ENCODE measurements around the gene DSP. TPM values are rescaled to one million over a fixed set of nuclear protein-coding genes. Genes with fewer than 3 reads are reported as not detected.

The DSP gene
- total and polyA plus RNA-seq, 2 of the 13 experiments (the other 11 are each of a cell fraction or from before 2014, with no cell fraction given): 89.8 to 117 TPM

DNA sequence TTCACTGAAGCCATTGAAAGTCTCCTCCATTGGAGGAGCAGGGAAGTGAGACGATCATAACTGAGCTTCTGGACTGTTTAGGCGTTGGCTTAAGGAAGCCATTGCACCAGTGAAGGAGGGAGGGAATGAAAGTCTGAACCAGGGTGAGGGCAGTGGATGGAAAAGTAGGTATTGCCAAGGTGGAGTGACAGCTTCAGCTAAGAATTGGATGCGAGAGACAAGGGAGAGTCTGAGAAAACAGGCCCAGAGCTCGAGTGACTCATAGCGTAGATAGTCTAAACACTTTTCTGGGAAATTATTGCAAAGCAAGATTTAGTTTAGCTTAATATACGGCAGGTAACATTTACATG is 4.5 kb downstream of the DSP start:
- in situ Hi-C loops (cut with HindIII; ENCODE audit: extremely low pct_ligation_motif_present, low pct_unique_long_range_greater_than_20kb) (no loop called here), intact Hi-C loops (cut with micrococcal nuclease; ENCODE audit: unreplicated experiment) (loop anchor here (10.0 kb wide), 1 partner anchor 381 kb away; no protein-coding TSS in a partner anchor)
- Histone ChIP-seq H3K9ac (ENCODE audit: insufficient read depth, low read depth, low read length) (peak overlapping the region; percentile 99), H3K27me3 (ENCODE audit: control insufficient read depth in 1 of 2, insufficient read depth in 2 of 2, low read length in 2 of 2) (peaks cover 0 to 3% of the 10 kb centered on the region in 2 experiments; a peak in 1 of 5 replicates), H3K4me3 (replicated peaks in 1 of 3; ENCODE audit: insufficient read depth in 1 of 3, low read depth in 2 of 3, low read length in 3 of 3) (peak overlapping the region; percentile 94 to 100 (median 95)), H3K4me2 (ENCODE audit: low read depth, low read length) (peak overlapping the region; percentile 97), H3K27ac (ENCODE audit: extremely low read length, insufficient read depth, low read length) (peak overlapping the region; percentile 90), H3K9me3 (ENCODE audit: low read length) (no peaks in the 10 kb centered on the region), H4K20me1 (ENCODE audit: insufficient read depth, low read length) (peaks cover 15% of the 10 kb centered on the region), H2AFZ (ENCODE audit: low read length) (no peak overlapping the region), H3K36me3 (replicated peaks in 1 of 2; ENCODE audit: control insufficient read depth in 1 of 2, insufficient read depth in 2 of 2, low read length in 2 of 2) (peaks cover 1 to 14% of the 10 kb centered on the region in 2 experiments; a peak in 3 of 5 replicates), H3K4me1 (ENCODE audit: insufficient read depth, low read length) (peaks cover 68% of the 10 kb centered on the region), H3K79me2 (ENCODE audit: insufficient read depth, low read length) (peaks cover 82% of the 10 kb centered on the region)
- 60% methylated on average over 6 of the region's 6 CpGs for WGBS (ENCODE audit: low lambda C conversion rate)
- ATAC-seq (no peak), FAIRE-seq (no peak), DNase-seq (ENCODE audit: low spot score) (no peak)
- ChIA-PET POLR2A (interaction anchor here (1.1 to 6.9 kb wide), 5 partner anchors 14 to 156 kb away, joined by 3 to 132 read pairs (median 7); partner anchors contain the start of genes CAGE1, RIOK1 and SNRNP48), CTCF (ENCODE audit: low intra/inter-chr PET ratio, low total read pairs) (no interaction called here)
- no TSS peak for BruUV-seq (replicated peaks)
- TF ChIP-seq ZNF878 (CRISPR knock-in tag; IDR thresholded peaks at IDR 0.05): 0 out of 2 replicates have a peak, but pooled peaks have one; percentile 24
- 0 out of 2 replicates have a peak, but pooled peaks have one; percentile 8 for TF ChIP-seq HMG20A (CRISPR knock-in tag; IDR thresholded peaks at IDR 0.05; ENCODE audit: borderline replicate concordance)
- no peak for TF ChIP-seq ZFP1 (CRISPR knock-in tag; IDR thresholded peaks at IDR 0.05)
- TF ChIP-seq ZNF652 (CRISPR knock-in tag; IDR thresholded peaks at IDR 0.05; ENCODE audit: borderline replicate concordance, low read depth): no peak
- no peak for TF ChIP-seq HDAC6 (IDR thresholded peaks at IDR 0.05; ENCODE audit: low read depth, low read length)
- TF ChIP-seq MAZ (IDR thresholded peaks at IDR 0.05; ENCODE audit: borderline replicate concordance, low read depth, low read length): no peak
- peak; percentile 26; the same call in 1 of the 2 replicates for TF ChIP-seq MAZ (CRISPR knock-in tag; IDR thresholded peaks at IDR 0.05; ENCODE audit: low read depth)
- TF ChIP-seq, protein P1, sequence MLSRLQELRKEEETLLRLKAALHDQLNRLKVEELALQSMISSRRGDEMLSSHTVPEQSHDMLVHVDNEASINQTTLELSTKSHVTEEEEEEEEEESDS (CRISPR knock-in tag; IDR thresholded peaks at IDR 0.05; ENCODE audit: borderline replicate concordance): no peak
- TF ChIP-seq ZNF792 (CRISPR knock-in tag; IDR thresholded peaks at IDR 0.05): 0 out of 2 replicates have a peak, but pooled peaks have one; percentile 44
- TF ChIP-seq, protein P2, sequence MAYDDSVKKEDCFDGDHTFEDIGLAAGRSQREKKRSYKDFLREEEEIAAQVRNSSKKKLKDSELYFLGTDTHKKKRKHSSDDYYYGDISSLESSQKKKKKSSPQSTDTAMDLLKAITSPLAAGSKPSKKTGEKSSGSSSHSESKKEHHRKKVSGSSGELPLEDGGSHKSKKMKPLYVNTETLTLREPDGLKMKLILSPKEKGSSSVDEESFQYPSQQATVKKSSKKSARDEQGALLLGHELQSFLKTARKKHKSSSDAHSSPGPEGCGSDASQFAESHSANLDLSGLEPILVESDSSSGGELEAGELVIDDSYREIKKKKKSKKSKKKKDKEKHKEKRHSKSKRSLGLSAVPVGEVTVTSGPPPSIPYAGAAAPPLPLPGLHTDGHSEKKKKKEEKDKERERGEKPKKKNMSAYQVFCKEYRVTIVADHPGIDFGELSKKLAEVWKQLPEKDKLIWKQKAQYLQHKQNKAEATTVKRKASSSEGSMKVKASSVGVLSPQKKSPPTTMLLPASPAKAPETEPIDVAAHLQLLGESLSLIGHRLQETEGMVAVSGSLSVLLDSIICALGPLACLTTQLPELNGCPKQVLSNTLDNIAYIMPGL (CRISPR knock-in tag; IDR thresholded peaks at IDR 0.05; ENCODE audit: borderline replicate concordance in 1 of 2, low read depth in 1 of 2): 0 out of 4 replicates have a peak, but pooled peaks of 1 of the 2 experiments have one; percentile 39
- TF ChIP-seq SNAPC4 (CRISPR knock-in tag; IDR thresholded peaks at IDR 0.05): no peak
- no peak for TF ChIP-seq ZNF451 (CRISPR knock-in tag; IDR thresholded peaks at IDR 0.05)
- 0 out of 2 replicates have a peak, but pooled peaks have one; percentile 26 for TF ChIP-seq TGIF2 (CRISPR knock-in tag; IDR thresholded peaks at IDR 0.05)
- TF ChIP-seq, protein P3, sequence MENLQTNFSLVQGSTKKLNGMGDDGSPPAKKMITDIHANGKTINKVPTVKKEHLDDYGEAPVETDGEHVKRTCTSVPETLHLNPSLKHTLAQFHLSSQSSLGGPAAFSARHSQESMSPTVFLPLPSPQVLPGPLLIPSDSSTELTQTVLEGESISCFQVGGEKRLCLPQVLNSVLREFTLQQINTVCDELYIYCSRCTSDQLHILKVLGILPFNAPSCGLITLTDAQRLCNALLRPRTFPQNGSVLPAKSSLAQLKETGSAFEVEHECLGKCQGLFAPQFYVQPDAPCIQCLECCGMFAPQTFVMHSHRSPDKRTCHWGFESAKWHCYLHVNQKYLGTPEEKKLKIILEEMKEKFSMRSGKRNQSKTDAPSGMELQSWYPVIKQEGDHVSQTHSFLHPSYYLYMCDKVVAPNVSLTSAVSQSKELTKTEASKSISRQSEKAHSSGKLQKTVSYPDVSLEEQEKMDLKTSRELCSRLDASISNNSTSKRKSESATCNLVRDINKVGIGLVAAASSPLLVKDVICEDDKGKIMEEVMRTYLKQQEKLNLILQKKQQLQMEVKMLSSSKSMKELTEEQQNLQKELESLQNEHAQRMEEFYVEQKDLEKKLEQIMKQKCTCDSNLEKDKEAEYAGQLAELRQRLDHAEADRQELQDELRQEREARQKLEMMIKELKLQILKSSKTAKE (CRISPR knock-in tag; IDR thresholded peaks at IDR 0.05; ENCODE audit: borderline replicate concordance): 0 out of 2 replicates have a peak, but pooled peaks have one; percentile 19
- TF ChIP-seq REPIN1 (CRISPR knock-in tag; IDR thresholded peaks at IDR 0.05; ENCODE audit: borderline replicate concordance, low read depth): no peak
- no peak for TF ChIP-seq ZNF468 (CRISPR knock-in tag; IDR thresholded peaks at IDR 0.05)
